Sigmoid colon (tissue), 4 donors: Measurements from ENCODE around the gene ACSS2.

Experiments
- EP300 ChIP-seq, 4 donors: sonication (generic); formaldehyde crosslinking; IDR thresholded peaks; one replicate each; pipeline ENCODE4 v1.6.1; 2017; ENCODE audit warnings: antibody characterized with exemption in 4 of 4
- TF ChIP-seq, protein P1 (sequence below), 4 experiments: fragments of 450-650 bp in 3 of 4; fragments of 200-600 bp in 1 of 4; IDR thresholded peaks; one replicate each; pipeline ENCODE4 v1.5.1; 2016 to 2019; ENCODE audit warnings: antibody characterized with exemption in 4 of 4, mild to moderate bottlenecking in 3 of 4, moderate library complexity in 2 of 4

DNA sequence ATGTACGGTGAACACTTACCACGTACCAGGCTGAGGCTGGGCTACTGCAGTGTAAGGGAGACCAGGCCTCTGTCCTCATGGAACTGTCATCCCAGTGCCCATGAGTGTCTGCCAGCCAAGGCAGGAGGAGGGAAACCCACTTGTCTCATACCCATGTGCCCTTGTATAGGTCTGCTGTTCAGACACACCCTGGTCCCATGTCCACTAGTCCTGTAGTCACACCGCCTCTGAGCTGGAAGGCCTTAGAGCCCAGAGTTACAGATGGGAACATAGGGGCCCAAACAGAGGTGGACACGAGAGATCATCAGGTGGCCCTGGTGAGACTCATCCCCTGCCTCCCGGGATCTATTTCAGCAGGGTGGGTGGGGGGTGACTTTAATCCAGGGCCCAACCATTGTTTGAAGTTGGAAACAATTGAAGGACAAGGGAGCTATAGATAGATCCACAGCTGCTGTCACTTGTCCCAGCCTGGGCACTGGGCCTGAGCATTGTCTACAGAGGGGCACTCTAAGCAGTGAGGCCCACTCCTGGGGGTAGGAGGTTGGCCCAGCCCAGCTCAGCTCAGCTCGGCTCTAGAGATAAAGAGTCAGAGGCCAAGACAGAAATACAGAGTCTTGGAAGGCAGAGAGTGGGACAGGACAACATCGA is 93.9 kb downstream of the ACSS2 start:
- TF ChIP-seq EP300 (IDR thresholded peaks at IDR 0.05): no peak
- TF ChIP-seq, protein P1, sequence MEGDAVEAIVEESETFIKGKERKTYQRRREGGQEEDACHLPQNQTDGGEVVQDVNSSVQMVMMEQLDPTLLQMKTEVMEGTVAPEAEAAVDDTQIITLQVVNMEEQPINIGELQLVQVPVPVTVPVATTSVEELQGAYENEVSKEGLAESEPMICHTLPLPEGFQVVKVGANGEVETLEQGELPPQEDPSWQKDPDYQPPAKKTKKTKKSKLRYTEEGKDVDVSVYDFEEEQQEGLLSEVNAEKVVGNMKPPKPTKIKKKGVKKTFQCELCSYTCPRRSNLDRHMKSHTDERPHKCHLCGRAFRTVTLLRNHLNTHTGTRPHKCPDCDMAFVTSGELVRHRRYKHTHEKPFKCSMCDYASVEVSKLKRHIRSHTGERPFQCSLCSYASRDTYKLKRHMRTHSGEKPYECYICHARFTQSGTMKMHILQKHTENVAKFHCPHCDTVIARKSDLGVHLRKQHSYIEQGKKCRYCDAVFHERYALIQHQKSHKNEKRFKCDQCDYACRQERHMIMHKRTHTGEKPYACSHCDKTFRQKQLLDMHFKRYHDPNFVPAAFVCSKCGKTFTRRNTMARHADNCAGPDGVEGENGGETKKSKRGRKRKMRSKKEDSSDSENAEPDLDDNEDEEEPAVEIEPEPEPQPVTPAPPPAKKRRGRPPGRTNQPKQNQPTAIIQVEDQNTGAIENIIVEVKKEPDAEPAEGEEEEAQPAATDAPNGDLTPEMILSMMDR (IDR thresholded peaks at IDR 0.05): no peak
